Measurements from ENCODE around the gene TNS4.

DNA sequence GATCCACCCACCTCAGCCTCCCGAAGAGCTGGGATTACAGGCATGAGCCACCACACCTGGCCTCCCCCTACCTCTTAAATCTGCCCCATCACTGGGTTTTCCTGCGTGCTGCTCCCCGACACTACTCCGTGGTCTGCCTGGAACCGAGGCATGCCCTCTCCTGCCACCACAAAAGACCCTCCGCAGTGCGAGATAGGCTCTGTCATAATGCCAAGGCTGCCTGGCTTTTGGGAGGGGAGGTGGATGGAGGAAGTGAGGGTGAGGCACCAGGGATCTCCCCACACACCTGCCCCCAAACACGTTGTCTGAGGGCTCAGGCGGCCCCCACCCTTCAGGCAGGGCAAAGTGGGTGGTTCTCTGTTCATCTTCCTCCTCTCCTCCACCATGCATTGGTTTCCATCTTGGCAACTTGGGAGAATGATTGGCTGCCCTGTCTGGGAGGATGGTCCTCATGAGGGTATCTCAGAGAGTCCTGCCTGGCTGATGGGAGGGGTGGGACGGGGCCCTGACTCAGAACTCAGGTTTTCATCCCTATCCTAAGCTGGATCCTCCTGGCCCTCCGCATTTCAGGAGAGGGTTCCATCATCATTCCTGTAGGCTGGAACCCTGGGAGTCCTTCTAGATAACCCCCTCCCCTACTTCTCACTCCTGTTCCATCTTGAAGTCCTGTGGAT lies 35.0 kb downstream of the TNS4 start:
- TF ChIP-seq, protein P1, sequence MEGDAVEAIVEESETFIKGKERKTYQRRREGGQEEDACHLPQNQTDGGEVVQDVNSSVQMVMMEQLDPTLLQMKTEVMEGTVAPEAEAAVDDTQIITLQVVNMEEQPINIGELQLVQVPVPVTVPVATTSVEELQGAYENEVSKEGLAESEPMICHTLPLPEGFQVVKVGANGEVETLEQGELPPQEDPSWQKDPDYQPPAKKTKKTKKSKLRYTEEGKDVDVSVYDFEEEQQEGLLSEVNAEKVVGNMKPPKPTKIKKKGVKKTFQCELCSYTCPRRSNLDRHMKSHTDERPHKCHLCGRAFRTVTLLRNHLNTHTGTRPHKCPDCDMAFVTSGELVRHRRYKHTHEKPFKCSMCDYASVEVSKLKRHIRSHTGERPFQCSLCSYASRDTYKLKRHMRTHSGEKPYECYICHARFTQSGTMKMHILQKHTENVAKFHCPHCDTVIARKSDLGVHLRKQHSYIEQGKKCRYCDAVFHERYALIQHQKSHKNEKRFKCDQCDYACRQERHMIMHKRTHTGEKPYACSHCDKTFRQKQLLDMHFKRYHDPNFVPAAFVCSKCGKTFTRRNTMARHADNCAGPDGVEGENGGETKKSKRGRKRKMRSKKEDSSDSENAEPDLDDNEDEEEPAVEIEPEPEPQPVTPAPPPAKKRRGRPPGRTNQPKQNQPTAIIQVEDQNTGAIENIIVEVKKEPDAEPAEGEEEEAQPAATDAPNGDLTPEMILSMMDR (IDR thresholded peaks at IDR 0.05) = no peak
- TF ChIP-seq EZH2 (IDR thresholded peaks at IDR 0.05; ENCODE audit: borderline replicate concordance, insufficient read depth, low read depth, low read length, poor library complexity, severe bottlenecking) = no peak

All from B cell (primary cell).